GM19395 (cell line): ENCODE results near the gene BCAP29.

ENCODE experiments used
- ATAC-seq: cut with Tn5 transposase; IDR thresholded peaks from one replicate; pipeline ENCODE4 v1.9.1; 2021; ENCODE audit warnings: mild to moderate bottlenecking, moderate library complexity; ENCODE audit not compliant: unreplicated experiment

BCAP29 gene

GRCh38 chr7:107581387-107582013, 1.5 kb downstream of the BCAP29 start:
- no peak for ATAC-seq

GRCh38 chr7:107582875-107583274, 2.8 kb downstream of the BCAP29 start:
- ATAC-seq, result no peak

DNA sequence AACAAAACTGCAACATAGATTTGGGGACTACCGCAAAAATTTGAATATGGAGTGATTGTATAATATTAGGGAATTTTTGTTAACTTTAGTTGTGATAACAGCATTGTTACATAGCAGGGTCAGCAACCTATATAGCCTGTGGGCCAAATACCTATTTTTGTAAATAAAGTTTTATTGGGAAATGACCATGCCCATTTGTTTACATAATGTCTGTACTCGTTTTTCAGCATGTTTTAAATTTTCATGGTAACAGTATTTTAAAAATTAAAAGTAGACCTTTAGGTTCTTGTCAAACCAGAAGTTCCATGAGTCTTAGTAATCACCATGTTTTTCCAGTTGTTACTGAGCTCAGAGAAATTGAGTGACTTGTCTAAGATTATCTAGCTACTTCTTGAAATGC, 4.7 kb downstream of the BCAP29 start:
- ATAC-seq, result no peak

- no peak for ATAC-seq
These were observed 8.6 kb downstream of the BCAP29 start for GRCh38 chr7:107588529-107589130.

GRCh38 chr7:107591421-107591820, 11.4 kb downstream of the BCAP29 start:
- no peak for ATAC-seq

DNA sequence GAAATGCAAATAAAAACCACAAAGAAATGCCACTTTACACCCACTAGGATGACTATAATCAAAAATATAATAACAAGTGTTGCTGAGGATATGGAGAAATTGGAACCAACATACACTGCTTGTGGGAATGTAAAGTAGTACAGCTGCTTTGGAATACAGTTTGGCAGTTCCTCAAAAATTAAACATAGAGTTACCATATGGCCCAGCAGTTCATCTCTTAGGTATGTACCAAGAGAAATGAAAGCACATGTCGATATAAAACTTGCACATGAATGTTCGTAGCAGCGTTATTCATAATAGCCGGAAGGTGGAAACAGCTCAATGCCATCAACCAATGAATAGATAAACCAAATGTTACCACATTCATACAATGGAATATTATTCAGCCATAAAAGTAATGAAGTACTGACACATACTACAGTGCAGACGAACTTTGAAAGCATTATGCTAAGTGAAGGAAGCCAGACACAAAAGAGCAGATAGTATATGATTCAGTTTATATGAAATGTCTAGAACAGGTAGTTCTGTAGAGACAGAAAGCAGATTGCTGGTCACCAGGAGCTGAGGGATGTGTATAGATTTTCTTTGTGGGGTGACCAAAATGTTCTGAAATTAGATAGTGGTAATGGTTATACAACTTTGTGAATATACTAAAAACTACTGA, 12.4 kb downstream of the BCAP29 start:
- ATAC-seq, result no peak

GRCh38 chr7:107593025-107593410, 13.0 kb downstream of the BCAP29 start:
- no peak for ATAC-seq

GRCh38 chr7:107594961-107595737, 15.1 kb downstream of the BCAP29 start:
- ATAC-seq, result no peak

- no peak for ATAC-seq
These were observed 17.0 kb downstream of the BCAP29 start for GRCh38 chr7:107596881-107597581.

DNA sequence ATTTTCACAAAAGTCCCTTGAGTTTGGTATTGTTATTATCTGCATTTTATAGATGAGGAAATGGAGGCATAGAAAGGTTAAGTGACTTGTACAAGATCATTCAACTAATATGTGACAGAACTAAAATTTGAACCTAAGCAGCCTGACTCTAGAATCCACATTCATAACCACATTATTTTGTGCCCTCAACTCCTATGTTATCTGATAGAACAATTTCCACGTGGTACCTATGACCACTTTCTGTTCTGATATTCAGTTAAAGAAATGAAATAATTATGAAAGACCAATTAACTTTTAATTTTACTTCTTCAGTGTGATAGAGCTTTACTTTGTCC, 17.5 kb downstream of the BCAP29 start:
- ATAC-seq, result no peak

DNA sequence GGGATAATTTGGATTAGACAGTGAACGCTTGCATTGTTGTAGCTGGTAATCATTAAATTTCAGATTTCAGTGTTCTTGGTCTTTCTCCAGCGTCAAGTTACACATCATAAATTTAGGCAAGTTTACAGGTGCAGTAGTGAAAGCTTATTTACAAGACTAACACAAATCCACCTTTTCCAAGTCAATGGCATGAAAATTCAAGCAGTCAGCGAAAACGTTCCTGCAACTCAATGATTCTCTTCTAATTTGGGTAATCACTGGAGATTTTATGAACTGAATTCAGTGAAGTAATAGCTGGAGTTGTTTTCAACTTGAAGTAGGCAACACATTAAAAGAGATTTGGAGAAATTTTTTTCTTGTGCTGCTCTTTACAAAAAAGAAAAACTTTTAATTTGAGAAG, 17.9 kb downstream of the BCAP29 start:
- no peak for ATAC-seq

- no peak for ATAC-seq
These were observed 19.2 kb downstream of the BCAP29 start for GRCh38 chr7:107599262-107599661.

GRCh38 chr7:107600816-107601215, 20.8 kb downstream of the BCAP29 start:
- no peak for ATAC-seq

DNA sequence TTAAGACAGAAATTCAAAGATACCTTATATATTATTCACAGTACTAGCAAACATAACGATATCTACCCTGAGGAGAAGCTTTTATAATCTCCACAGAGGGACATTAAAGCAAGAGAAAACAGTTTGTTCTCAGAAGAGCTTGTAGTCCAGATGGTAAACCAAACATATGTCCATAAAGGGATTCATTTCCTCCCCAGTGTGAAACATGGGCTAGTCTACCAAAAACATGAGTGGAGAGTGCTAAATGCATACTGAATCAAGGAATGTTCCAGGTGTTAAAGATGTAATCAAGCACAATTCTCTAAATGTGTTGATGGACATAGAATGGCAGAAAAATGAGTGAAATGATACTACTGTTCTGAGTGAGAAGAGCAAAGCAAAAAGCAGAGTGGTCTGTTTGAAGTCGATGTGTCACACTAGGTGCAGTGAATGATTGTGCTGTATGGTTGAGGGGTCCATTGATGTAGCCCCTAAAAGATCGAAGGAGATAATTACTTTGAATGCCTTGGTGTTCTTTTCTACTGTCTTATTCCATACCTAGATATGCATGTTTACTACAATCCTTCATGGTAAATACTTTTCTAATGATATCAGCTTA, 25.3 kb downstream of the BCAP29 start:
- ATAC-seq, result no peak

DNA sequence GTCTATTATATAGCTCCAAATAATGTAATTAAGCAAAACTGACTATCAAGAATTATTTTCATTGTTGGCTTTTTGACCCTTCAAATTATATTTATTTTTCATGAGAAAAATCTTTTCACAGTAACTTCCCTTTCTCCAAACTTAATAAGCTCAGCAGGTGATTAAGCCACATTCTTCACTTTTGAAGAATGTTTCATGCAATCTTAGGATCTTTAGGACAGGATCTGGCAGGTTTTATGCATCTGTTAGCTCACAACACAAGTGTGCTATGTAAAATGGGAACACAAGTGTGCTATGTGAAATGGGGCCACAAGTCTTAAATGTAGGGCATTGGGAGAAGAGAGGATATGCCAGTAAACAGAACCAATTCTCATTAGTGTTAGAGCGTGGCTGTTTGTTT, 26.3 kb downstream of the BCAP29 start:
- no peak for ATAC-seq

- ATAC-seq, result no peak
These were observed 29.8 kb downstream of the BCAP29 start for GRCh38 chr7:107609811-107610261.

DNA sequence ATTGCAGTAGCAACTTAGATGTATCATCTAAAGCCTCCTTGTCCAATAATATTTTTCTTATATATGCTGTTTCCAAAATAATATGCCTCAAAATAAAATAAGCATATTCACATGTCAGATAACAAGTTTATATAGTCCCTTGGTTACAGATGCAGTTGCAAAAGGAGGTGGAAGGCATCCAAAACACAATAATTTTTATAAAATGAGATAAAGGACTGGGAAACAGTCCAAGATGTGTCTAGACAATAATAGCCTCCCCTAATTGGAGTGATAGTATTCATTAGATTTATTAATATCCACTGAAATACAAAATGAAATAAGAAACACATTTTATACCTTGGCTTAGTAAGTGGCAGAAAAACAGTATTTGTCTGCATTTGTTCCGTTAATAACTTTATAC, 30.3 kb downstream of the BCAP29 start:
- no peak for ATAC-seq

DNA sequence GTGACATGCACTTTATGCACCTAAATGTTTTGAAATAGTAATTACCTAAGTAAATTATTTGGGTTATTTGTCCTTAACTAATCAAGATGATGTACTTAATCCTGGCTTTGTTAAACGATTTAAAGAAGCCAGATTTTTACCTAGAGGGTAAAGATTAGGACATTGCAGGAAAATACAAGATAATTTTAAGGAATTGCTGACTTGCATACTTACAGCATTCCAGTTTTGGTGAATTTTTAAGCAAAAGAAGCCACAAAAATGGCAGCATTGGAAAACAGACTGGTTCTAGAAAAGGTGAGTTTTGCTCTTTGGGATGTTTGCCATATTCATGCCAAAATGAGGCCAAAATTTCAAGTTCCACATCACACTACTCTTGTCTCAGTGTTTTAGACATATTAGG, 33.4 kb downstream of the BCAP29 start:
- ATAC-seq, result no peak

GRCh38 chr7:107613948-107614347, 33.9 kb downstream of the BCAP29 start:
- ATAC-seq, result no peak

DNA sequence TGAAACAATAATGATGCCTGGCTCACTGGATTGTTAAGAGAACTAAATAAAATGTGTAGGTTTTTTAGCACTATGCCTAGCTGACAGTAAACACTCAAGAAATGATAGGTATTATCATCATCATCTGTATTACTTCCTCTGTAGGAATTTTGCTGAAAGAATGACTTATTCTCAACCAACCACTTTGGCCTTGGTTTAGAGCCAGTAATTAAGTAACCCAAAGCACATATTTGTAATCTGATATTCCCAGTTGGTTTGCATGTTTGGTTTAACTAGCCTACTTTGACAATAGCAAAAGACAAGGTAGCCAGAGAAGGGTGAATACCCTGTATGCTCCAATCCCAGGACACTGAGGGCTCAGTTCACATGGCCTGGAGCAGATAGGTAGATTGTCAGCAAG, 34.4 kb downstream of the BCAP29 start:
- no peak for ATAC-seq
